NCI-H226 (cell line): Measurements from ENCODE around the gene FBXL16.
A peak's percentile ranks its signal among the peaks of the same experiment; 100 is the strongest.

Experiments used
- DNase-seq: peaks from one replicate; pipeline ENCODE4 v3.0.0-alpha.2; 2015

The FBXL16 gene

GRCh38 chr16:676565-676902 is 29.1 kb downstream of the FBXL16 start:
- no peak for DNase-seq

GRCh38 chr16:675884-676564 is 29.6 kb downstream of the FBXL16 start:
- no peak for DNase-seq

GRCh38 chr16:674968-675883 is 30.4 kb downstream of the FBXL16 start, which contains the start of gene RHBDL1:
TSS of gene RHBDL1 (plus strand) at chr16:675671. CDS start at chr16:675791, 120 bp downstream.
- DNase-seq: no peak

- DNase-seq: no peak
Measured at GRCh38 chr16:674214-674881, 31.3 kb downstream of the FBXL16 start.

- no peak for DNase-seq
Measured at GRCh38 chr16:673399-673991, 32.1 kb downstream of the FBXL16 start.

GRCh38 chr16:672851-673250 is 32.8 kb downstream of the FBXL16 start:
- no peak for DNase-seq

- DNase-seq: no peak
Measured at GRCh38 chr16:672371-672770, 33.2 kb downstream of the FBXL16 start.

GRCh38 chr16:671353-672131 is 34.1 kb downstream of the FBXL16 start:
- no peak for DNase-seq

GRCh38 chr16:670485-671352 is 34.9 kb downstream of the FBXL16 start:
- no peak for DNase-seq

GRCh38 chr16:669666-670065 is 35.9 kb downstream of the FBXL16 start:
- no peak for DNase-seq

GRCh38 chr16:668519-669171 is 37.0 kb downstream of the FBXL16 start:
- DNase-seq: no peak

GRCh38 chr16:667780-668518 is 37.7 kb downstream of the FBXL16 start, which contains the start of gene RHOT2:
TSS of gene RHOT2 (plus strand) at chr16:668132. CDS start at chr16:668200, 68 bp downstream.
- peak; percentile 85 for DNase-seq

- DNase-seq: no peak
Measured at GRCh38 chr16:667113-667779, 38.4 kb downstream of the FBXL16 start.

- DNase-seq: no peak
Measured at GRCh38 chr16:666572-666971, 39.0 kb downstream of the FBXL16 start.

- no peak for DNase-seq
Measured at GRCh38 chr16:662597-662996, 43.0 kb downstream of the FBXL16 start.

GRCh38 chr16:662095-662494 is 43.5 kb downstream of the FBXL16 start:
- DNase-seq: no peak

GRCh38 chr16:661184-661821 is 44.3 kb downstream of the FBXL16 start:
- DNase-seq: no peak

GRCh38 chr16:660459-661183 is 45.0 kb downstream of the FBXL16 start:
- peak; percentile 75 for DNase-seq
